Heart right ventricle (tissue), 16 donors: ENCODE data around the gene GSTO1. TPM values are rescaled to one million over a fixed set of nuclear protein-coding genes. Genes with fewer than 3 reads are reported as not detected.
A peak's percentile ranks its signal among the peaks of the same experiment; 100 is the strongest.

Experiments used
- ATAC-seq, 8 donors: fragments of 200-7000 bp; cut with Tn5 transposase; one replicate each; pipeline ENCODE4 v1.9.1; 2020; ENCODE audit warnings: mild to moderate bottlenecking in 8 of 8, moderate library complexity in 8 of 8, moderate number of reproducible peaks in 1 of 8
- DNase-seq, 2 donors: peaks; one replicate each; pipeline ENCODE4 v3.0.0-alpha.2; 2020
- H3K27ac ChIP-seq, 10 donors: fragments of 200-600 bp; sonication (generic) in 2 of 10; one replicate each; pipeline versions ENCODE4 v1.5.0 to v1.8.0; 2020 to 2022; ENCODE audit warnings: mild to moderate bottlenecking in 3 of 10
- H3K27me3 ChIP-seq, 7 donors: fragments of 200-600 bp; one replicate each; pipeline ENCODE4 v1.8.0; 2021 to 2022; ENCODE audit warnings: mild to moderate bottlenecking in 2 of 7
- H3K36me3 ChIP-seq, 9 donors: fragments of 200-600 bp; sonication (generic) in 1 of 9; one replicate each; pipeline versions ENCODE4 v1.5.0 to v1.8.0; 2020 to 2022; ENCODE audit warnings: mild to moderate bottlenecking in 2 of 9
- H3K4me1 ChIP-seq, 9 donors: fragments of 200-600 bp; sonication (generic) in 1 of 9; one replicate each; pipeline versions ENCODE4 v1.5.0 to v1.8.0; 2020 to 2022; ENCODE audit warnings: mild to moderate bottlenecking in 4 of 9
- H3K4me3 ChIP-seq, 10 donors: fragments of 200-600 bp; sonication (generic) in 2 of 10; one replicate each; pipeline versions ENCODE4 v1.5.0 to v1.8.0; 2020 to 2022; ENCODE audit warnings: mild to moderate bottlenecking in 7 of 10, moderate library complexity in 2 of 10
- H3K9me3 ChIP-seq, 11 donors: fragments of 200-600 bp in 10 of 11; sonication (generic) in 2 of 11; one replicate each; pipeline versions ENCODE4 v1.5.0 to v1.8.0; 2013 to 2022; ENCODE audit warnings: mild to moderate bottlenecking in 2 of 11, control low read depth in 1 of 11, moderate library complexity in 1 of 11
- CTCF ChIP-seq, 9 donors: fragments of 200-600 bp; sonication (generic) in 2 of 9; IDR thresholded peaks; one replicate each; pipeline versions ENCODE4 v1.5.0 to v1.8.0; 2021 to 2022; ENCODE audit warnings: antibody characterized with exemption in 9 of 9, mild to moderate bottlenecking in 5 of 9, moderate library complexity in 1 of 9
- whole genome bisulfite sequencing, 2 donors: extraction: QIAGEN DNeasy Blood & Tissue Kit; methylation state at CpG; one replicate each; pipeline ENCODE4 v1.1.7; 2013; ENCODE audit warnings: inconsistent platforms in 1 of 2; 5-methylcytosine and 5-hydroxymethylcytosine counted together
- intact Hi-C, 10 donors: fragments of 100-400 bp; cut with DNase I; formaldehyde crosslinking; loops; one replicate each; pipeline versions ENCODE4 v1.11.1 to v1.14.2; 2022
- polyA plus RNA-seq, 2 donors: library from polyadenylated mRNA; stranded (reverse); fragments of 200-250 nt; gene quantifications; one replicate each; pipeline ENCODE4 v1.2.3, GENCODE V29; 2013
- total RNA-seq, 10 donors: library from RNA; stranded (reverse); fragmentation: NEBNext Ultra II Directional in 3 of 10; extraction: Animal tissue kit (Norgen Biotek cat#: 25700) in 3 of 10; gene quantifications; one replicate each; pipeline versions ENCODE4 v1.2.1 to v1.2.4, GENCODE V29; 2021 to 2023
- donor health status: Arrhythmogenic right ventricular cardiomyopathy.
- donor health status: ischemic (EF 13 %, LVEDD 7.1; RV severe dilation, severe dysfunction).
- donor health status: healthy with polysubstance abuse.
- donor health status: DM: no; HTN: yes; CAD: no.
- donor health status: DM: no; HTN: no; CAD: no.
- donor health status: ischemic (EF 25% LVEDD 6.9; RV normal size, moderate dysfunction).
- donor health status: ischemic (EF 25% LVEDD 5.7; RV mildly dilated, moderate dysfunction).
- donor health status: healthy.
- donor health status: DM: yes; HTN: yes; CAD: no.
- donor health status: Ischemic cardiomyopathy.
- donor health status: ischemic (EF 35%, LVEDD 5.7; RV mildly dilated, moderate dysfunction).
- donor health status: nonischemic (EF 11% LVEDD 7.7; RV severe dilation, severe dysfunction).
- donor health status: DM: yes; HTN: yes; CAD: no.
- donor health status: PGD.
- donor health status: ischemic (EF 29% LVEDD 5.4; RV normal size, mild dysfunction).
- donor health status: nonischemic (EF 23%, LVEDD 6.1; RV moderate dilation, normal function).

GSTO1 gene
- total and polyA plus RNA-seq, 12 donors = 161 to 570 (median 226) TPM

GRCh38 chr10:104268713-104269645 is 14.3 kb downstream of the GSTO1 start, which contains the start of gene GSTO2:
Gene GSTO2 (plus strand): TSS chr10:104269184. CDS start chr10:104274916, 5,732 bp downstream.
- H3K36me3 ChIP-seq = peaks cover 0 to 46% (median 32%) of the 10 kb centered on the region in 9 donors
- H3K9me3 ChIP-seq = no peaks in the 10 kb centered on the region
- H3K27me3 ChIP-seq = no peaks in the 10 kb centered on the region
- H3K4me3 ChIP-seq = peak within 1 kb of the TSS; percentile 47 to 88 (median 70)
- no peak for TF ChIP-seq CTCF (IDR thresholded peaks at IDR 0.05)
- intact Hi-C loops = no loop called here
- peak within 1 kb of the TSS; percentile 63 to 93 (median 80) for H3K27ac ChIP-seq
- WGBS, 2 donors = 2 to 3% methylated on average over 59 of the region's 59 CpGs
- peaks cover 0 to 39% (median 15%) of the 10 kb centered on the region in 9 donors for H3K4me1 ChIP-seq
- ATAC-seq (peak; percentile 100), DNase-seq (peak; percentile 98 to 99)

GRCh38 chr10:104273286-104273685 is 18.6 kb downstream of the GSTO1 start:
- H3K27ac ChIP-seq = no peak overlapping the region
- no peak for TF ChIP-seq CTCF (IDR thresholded peaks at IDR 0.05)
- no peak overlapping the region for H3K4me3 ChIP-seq
- 92 to 94% methylated on average over 1 of the region's 1 CpG for WGBS, 2 donors
- H3K36me3 ChIP-seq = peaks cover 0 to 3% (median 0%) of the 10 kb centered on the region in 9 donors
- peaks cover 0 to 25% (median 8%) of the 10 kb centered on the region in 7 donors for H3K27me3 ChIP-seq
- no peaks in the 10 kb centered on the region for H3K9me3 ChIP-seq
- H3K4me1 ChIP-seq = peaks cover 0 to 17% (median 8%) of the 10 kb centered on the region in 9 donors
- ATAC-seq (no peak), DNase-seq (no peak)
- intact Hi-C loops = loop anchor here in 1 of 10 donors (5.0 kb wide), 1 partner anchor 386 kb away; no protein-coding TSS in a partner anchor

- Histone ChIP-seq H3K36me3 (no peaks in the 10 kb centered on the region), H3K27me3 (peaks cover 0 to 25% (median 8%) of the 10 kb centered on the region in 7 donors), H3K4me1 (peaks cover 0 to 13% (median 4%) of the 10 kb centered on the region in 9 donors), H3K27ac (no peak overlapping the region), H3K4me3 (no peak overlapping the region), H3K9me3 (no peaks in the 10 kb centered on the region)
- no peak for ATAC-seq
- TF ChIP-seq CTCF (IDR thresholded peaks at IDR 0.05) = no peak
- no peak for DNase-seq
- WGBS, 2 donors = 72 to 82% methylated on average over 4 of the region's 4 CpGs
- intact Hi-C loops = loop anchor here in 1 of 10 donors (5.0 kb wide), 1 partner anchor 387 kb away; no protein-coding TSS in a partner anchor
These were observed 19.3 kb downstream of the GSTO1 start for GRCh38 chr10:104273899-104274575.
